ENCODE data around the gene WDR33.

WDR33 gene

GRCh38 chr2:127715778-127716449, 95.1 kb downstream of the WDR33 start:
- no peak for DNase-seq

GRCh38 chr2:127713562-127713961, 97.4 kb downstream of the WDR33 start:
- no peak for DNase-seq

DNA sequence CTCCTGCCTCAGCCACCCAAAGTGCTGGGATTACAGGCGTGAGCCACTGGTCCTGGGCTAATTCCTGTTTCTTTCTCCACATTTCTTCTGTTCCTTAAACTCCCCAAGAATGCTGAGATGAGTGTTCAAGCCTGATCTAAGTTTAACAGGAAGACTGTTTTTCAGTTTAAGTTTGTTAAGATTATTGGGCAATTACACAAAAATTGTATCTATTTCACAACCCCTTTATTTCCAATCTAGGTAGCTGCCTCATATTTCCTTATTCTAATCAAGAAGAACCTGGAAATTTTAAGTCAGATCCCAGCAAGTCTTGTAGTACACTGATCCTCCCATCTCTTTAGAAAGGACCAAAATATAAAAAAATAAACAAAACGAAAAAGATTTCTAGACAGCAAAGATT, 98.0 kb downstream of the WDR33 start:
- DNase-seq, result no peak

DNA sequence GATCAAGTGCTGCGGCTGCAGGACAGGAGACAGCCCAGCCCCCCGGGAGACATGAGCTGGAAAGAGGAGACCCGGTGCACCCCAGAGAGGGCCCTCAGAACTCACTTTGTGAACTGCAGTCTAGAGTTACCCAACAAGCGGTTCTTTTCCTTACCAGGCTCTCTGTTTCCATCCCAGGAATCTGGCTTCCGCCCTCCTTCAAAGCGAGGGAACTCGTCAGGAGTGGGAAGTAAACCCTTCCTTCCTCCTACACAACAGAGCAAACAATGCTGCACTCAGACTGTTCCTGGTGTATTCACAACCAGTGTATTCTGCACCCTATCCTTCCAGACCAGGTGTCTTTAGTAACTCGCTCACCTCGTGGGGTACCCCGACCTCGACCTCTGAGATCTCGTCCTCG, 101.6 kb downstream of the WDR33 start:
- no peak for DNase-seq

DNA sequence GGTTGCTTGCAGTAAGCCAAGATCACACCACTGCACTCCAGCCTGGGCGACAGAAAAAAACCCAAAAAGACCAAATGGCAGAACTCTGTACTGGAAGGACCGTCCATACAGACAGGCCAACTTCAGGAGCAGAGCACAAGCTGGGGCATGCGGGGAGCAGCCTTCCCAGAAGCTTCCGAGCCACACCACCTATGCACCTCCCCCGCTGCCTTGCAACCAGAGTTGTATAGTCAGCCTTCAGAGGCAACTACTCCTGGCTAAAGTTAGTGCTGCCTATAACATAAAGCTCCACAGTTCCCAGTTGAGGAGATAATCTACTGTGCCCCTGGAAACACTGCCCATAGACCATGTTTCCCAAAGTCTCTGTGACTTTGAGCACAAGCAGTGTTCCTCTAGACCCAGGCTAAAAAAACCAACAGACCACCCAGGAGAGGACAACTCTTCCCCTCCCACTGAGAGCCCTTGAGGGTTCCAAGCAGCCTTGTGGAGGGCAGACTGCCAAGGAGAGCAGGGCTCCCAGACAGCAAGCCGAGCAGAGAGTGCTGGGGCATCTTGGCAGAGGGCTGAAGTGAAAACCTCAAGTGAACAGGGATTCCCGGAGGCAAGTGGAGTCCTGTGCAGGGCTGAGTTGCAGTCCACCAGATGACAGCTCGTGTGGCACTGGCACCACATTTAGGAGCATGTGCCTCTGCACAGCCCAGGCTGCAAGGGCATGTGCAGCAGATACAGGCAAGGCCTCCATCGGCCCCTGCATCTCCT, 102.9 kb downstream of the WDR33 start:
- DNase-seq, result no peak

DNA sequence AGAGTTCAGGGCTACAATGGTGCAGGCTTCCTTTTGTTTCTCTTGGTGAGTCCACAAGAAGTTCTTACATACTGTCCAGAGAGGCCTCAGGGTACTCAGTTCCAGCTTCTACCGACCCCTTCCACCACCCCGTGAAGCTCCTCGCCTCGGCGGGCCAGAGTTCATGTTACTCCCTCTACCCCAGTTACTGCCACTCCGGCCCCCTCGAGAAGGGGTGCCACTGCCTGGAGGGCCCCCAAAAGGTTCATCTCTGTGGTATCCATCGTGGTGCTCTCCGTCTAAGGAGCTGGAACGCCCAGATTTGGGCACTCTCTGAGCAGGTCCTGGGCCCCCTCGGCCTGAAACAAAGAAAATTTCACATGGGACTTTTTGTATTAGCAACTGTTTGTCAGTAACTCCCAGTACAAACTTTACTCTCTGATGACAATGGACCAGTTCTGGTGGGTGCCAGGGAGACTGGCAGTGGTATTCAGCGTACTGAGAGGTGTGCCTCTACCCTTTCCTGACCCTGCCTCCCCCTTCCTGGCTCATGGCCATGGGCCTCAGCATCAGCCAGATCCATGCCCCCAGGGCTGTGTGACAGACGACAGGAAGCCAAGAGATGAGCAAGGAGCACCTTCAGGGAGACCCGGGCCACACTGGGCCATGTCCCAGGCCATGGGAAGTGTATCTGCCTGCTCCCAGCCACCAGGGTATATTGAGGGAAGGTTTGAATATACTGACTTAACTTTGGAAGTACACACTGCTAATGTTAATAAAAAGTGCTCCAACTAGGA, 104.6 kb downstream of the WDR33 start:
- DNase-seq, result no peak

GRCh38 chr2:127705391-127706065, 105.4 kb downstream of the WDR33 start:
- DNase-seq, result no peak

DNA sequence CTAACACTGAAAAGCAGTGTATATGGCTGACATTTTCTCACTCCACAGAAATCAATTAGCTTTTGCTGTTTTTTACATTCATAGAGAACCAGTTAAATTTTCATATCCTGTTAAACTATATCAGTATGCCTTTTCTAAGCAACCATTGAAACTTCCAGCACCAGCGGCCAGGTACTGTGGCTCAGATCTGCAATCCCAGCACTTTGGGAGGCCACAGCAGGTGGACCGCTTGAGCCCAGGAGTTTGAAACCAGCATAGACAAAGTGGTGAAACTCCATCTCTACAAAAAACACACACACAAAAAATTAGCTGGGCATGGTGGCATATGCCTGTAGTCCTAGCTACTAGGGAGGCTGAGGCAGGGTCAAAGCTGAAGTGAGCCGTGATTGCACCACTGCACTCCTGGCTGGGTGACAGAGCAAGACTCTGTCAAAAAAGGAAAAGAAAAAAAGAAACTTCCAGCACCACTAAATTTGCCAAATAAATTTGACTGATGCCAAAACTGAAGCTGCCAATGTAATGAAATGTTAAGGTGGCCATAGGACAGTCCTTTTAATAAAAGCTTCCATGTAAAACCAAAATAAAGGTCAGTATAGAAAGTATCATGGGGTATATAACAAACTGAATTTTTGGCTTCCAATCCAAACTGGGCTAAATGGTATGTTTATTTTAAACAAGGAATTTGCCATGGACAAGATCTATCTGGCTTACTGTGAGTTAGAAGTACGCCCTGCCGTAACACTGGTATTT, 106.2 kb downstream of the WDR33 start:
- no peak for DNase-seq

DNA sequence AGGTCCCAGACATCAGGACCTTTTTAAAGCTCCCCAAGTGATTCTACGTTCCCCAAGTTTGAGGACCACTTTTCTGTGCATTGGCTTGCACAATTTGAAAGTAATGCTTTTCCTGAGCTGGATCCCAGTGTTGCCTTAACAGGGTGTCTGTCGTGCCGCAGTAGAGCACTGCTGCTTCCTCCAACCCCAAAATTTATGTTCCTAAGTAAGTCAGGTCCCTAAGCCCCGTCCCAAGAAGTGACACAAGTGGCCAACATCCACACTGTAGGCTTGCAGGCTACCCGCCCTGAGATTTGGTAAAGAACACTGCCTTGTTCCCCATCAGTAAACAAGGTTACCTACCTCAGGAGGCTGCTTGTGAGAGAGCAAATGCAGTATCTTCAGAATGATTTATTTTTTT, 107.7 kb downstream of the WDR33 start:
- no peak for DNase-seq

- DNase-seq, result no peak
Observed at GRCh38 chr2:127702395-127703009, 108.5 kb downstream of the WDR33 start.

DNA sequence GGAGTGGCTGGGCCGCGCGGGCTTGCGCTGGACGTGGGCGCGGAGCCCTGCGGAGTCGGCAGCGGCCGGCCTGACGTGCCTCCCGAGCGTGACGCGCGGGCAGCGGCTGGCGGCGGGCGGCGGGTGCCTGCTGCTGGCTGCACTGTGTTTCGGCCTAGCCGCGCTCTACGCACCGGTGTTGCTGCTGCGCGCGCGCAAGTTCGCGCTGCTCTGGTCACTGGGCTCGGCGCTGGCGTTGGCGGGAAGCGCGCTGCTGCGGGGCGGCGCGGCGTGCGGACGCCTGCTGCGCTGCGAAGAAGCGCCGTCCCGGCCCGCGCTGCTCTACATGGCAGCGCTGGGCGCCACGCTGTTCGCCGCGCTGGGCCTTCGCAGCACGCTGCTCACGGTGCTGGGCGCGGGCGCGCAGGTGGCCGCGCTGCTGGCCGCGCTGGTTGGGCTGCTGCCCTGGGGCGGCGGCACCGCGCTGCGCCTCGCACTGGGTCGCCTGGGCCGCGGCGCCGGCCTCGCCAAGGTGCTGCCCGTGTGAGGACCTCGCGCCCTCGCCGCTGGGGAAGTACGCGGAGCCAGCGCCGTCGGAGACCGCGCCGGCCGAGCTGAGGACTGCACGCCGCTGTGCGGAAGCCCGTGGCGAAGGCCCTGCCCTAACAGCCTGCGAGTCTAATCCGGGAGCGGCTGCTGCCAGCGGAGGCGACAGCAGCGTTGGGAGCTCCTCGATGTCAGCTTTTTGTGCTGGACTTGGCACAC, 109.1 kb downstream of the WDR33 start:
- DNase-seq, result peak; percentile 75

DNA sequence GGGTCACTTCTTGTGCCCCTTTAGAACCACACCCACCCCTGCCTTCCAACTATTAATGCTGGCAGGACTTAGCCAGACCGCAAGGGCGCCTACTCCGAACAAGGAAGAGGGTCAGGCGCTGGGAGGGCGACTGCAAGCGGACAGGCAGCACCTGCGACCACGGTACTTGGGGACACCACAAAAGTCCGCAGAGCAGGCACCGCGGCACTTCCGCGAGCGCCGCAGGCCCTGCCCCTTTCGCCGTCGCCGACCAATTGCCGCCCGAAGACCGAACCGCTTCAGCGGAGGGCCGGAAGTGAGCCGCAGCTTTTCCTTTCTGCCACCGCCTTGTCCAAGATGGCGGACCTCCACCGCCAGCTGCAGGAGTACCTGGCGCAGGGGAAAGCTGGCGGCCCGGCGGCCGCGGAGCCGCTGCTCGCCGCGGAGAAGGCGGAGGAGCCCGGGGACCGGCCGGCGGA, 109.7 kb downstream of the WDR33 start, which contains the start of gene SFT2D3:
TSS of gene SFT2D3 (plus strand) at position 305 of the 458 bp plus-strand sequence. CDS start at position 337, 32 bp downstream.
- peak; percentile 91 for DNase-seq

- no peak for DNase-seq
Observed at GRCh38 chr2:127700527-127701192, 110.3 kb downstream of the WDR33 start.

GRCh38 chr2:127698553-127699355, 112.2 kb downstream of the WDR33 start:
- DNase-seq, result no peak

DNA sequence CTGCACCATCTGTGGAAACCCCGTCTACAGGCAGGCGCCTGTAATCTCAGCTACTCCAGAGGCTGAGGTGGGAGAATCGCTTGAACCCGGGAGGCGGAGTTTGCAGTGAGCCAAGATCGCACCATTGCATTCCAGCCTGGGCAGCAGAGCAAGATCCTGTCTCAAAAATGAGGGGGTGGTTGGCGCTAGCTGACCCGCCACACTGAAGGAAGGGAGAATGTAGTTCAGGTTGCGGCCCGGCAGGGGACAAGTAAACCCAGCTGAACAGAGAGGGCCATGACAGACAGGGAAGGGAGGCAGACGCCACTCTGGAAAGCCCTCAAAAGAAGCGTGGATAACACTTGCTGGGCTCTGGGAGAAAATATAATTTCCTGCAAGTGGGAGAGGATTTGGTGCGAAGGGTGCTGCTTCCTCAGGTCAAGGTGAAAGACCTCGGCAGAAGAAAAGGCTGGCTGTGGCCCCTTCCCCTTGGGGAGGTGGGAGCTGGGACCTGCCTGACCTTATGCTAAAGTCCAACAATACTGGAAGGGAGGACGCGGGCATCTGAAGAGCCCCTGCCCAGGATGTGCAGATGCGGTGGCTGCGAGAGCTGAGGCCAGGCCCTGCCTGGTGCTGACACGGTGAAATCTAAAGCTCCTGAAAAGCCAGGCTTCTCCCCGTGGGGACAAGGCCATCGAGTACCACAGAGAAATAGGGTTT, 113.3 kb downstream of the WDR33 start:
- no peak for DNase-seq

DNA sequence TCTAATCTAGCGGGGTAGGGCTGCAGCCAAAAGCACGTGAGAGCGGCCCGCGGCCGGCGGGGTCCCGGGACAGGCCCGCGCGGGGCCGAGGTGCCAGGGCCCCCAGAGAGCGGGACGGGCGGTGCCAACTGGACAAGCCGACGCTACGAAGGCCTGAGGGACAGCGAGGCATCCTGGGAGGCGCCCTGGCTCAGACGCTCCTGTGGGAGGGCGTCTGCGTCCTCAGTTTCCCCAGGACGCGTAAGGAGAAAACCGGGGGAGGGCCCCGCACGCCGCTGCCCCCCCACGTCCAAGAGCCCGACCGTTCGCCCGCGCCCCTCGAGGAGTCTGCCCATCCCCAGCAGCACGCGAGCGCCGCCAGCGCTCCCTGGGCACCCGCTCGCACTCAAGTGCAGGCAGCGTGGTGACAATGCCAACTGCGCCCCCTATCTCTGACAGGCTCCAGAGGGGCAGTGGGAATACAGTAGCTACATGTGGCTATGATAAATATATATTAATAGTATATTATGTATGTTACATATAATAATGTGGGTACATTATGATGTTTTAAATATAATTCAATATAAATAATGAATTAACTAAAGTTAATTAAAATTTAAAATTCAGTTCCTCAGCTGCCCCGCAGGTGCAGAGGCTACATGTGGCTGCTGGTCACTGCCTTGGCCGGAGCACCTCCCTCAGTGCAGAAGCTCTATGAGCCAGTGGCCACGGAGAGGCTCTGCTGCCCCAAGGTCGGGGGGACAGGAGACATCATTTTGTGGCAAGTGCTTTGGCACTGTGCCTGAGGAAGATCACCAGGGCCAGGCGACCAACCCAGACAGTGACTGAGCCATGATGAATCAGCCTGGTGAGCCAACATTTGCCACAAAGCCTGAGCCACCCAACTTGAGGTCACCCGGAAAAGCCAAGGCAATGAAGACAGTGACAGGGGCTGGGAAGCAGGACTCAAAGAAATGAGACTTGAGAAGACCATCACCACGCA, 115.2 kb downstream of the WDR33 start:
- no peak for DNase-seq

GRCh38 chr2:127694986-127695385, 116.0 kb downstream of the WDR33 start:
- DNase-seq, result no peak

DNA sequence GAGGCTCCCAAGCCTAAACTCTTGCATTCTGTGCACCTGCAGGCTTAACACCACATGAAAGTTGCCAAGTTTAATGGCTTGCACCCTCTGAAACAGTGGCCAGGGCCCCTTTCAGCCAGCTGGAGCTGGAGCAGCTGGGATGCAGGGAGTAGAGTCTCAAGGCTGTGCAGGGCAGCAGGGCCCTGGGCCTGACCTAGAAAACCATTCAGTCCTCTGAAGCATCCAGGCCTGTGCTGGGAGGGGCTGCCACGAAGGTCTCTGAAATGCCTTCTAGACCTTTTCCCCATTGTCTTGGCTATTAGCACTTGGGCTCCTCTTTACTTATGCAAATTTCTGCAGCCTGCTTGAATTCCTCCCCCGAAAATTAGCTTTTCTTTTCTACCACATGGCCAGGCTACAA, 120.3 kb downstream of the WDR33 start:
- no peak for DNase-seq

All from NK-92 treated with Interleukin-12 subunit alpha and Interleukin-12 subunit beta, amount 100 ng/mL, for 24 hours (cell line).